Activated gamma-delta T cell treated with anti-CD3 and anti-CD28 coated beads, Interleukin-2, amount 50 U/mL, for 16 hours (primary cell): ENCODE data around the gene RNF166.
A peak's percentile ranks its signal among the peaks of the same experiment; 100 is the strongest.

Source experiments
- DNase-seq: peaks from one replicate; pipeline ENCODE4 v3.0.0-alpha.2; 2020; ENCODE audit warnings: low read depth

RNF166 gene

GRCh38 chr16:88652762-88653063 is 53.5 kb downstream of the RNF166 start:
- DNase-seq: no peak

- DNase-seq: no peak
Measured at GRCh38 chr16:88651989-88652761, 54.0 kb downstream of the RNF166 start.

GRCh38 chr16:88651276-88651988 is 54.8 kb downstream of the RNF166 start:
- DNase-seq: peak; percentile 56

- peak; percentile 61 for DNase-seq
Measured at GRCh38 chr16:88650749-88651275, 55.4 kb downstream of the RNF166 start, which contains the start of gene CYBA. TSS of gene CYBA (minus strand) at chr16:88651053. CDS start at chr16:88651013, 40 bp downstream.

- DNase-seq: no peak
Measured at GRCh38 chr16:88649924-88650748, 56.1 kb downstream of the RNF166 start.

GRCh38 chr16:88649195-88649923 is 56.8 kb downstream of the RNF166 start:
- no peak for DNase-seq

GRCh38 chr16:88647178-88648070 is 58.8 kb downstream of the RNF166 start:
- no peak for DNase-seq
